Mucosa of gallbladder (tissue), 1 donor: ENCODE data around the gene CAMK2N1. TPM values are rescaled to one million over a fixed set of nuclear protein-coding genes. Genes with fewer than 3 reads are reported as not detected.
A peak's percentile ranks its signal among the peaks of the same experiment; 100 is the strongest.

Experiments used
- DNase-seq: peaks from one replicate; pipeline ENCODE4 v3.0.0-alpha.2; 2020; ENCODE audit warnings: low spot score
- total RNA-seq: library from RNA; stranded (reverse); gene quantifications from one replicate; pipeline ENCODE4 v1.2.1, GENCODE V29; 2021
- donor health status: DM: no; HTN: no; CAD: no.

CAMK2N1 gene
- total RNA-seq, 1 donor from 2014 or later, result 140 TPM

DNA sequence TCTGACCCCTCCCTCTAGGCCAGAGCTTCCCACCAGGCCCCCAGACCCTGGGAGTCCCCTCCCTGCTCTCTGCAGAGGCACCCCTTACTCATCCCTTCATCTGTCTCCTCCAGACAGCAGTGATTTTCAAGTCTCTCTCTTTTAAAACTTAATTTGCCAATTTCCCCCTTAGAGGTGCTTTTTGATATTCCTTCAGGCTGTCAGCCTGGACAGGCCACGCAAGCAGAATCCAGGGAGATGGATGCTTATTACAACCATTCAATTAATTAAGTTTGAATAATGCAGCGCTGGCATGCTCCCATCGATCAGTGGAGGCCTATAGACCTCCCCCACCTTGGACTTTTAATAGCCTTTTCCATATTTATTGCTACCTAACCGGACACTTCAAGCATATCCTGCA lies 6.2 kb downstream of the CAMK2N1 start:
- no peak for DNase-seq

DNA sequence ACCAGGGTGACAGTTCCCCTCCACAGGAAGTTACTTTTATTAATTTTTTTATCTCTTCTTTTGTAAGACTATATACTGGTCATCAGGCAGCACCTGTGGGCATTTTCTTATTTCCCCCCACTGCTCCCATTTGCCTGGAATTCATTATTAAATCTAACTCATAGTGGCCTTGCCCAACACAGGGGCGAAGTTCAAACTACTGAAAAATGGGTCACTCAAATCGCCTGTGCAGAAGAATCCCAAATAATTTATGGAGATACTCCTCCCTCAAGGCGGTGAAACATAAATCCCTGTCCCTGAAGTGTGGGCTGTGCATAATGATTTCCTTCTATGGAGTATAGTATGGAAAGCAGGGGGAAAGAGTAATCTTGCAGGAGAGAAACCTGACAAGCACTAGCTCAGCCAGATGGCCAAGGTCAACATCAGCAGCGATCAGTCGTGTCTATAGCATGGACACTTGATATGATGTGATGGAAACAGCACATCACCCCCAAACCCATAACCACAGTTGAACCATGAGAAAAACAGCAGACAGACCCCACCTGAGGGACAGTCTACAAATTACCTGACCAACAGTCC lies 7.9 kb downstream of the CAMK2N1 start:
- DNase-seq, result no peak

DNA sequence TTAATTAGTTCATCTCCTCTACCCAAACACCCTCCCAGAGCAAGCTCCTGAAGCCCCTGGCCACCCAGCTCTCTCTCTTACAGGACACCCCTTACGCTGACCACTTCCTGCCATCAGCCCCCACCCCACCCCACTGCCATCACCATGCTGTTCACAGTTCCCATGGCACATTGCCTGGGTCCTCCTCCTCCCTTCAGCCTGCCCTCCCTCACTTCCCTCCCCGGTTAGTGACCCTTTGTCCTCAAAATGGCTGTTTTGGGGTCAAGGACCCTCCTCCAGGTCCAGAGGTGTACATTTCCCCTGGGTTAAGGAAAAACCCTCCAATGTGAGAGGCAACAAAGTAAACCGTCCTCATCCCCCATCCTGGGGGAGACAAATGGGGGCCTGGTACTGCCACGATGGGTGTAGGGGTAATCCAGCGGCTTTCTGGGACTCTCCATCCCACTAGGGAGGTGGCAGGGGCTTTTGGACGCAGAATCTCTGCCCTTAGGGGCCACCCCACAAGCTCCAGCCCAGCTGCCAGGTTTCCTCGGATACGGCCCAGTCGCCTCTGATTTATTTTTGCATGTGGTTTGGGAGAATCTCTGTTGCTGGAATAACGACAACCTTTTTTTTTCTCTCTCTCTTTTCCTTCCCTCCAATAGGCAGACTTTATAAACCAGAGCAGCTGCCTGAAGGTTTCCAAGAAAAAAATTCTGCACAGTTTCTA lies 8.5 kb downstream of the CAMK2N1 start:
- peak; percentile 29 for DNase-seq

DNA sequence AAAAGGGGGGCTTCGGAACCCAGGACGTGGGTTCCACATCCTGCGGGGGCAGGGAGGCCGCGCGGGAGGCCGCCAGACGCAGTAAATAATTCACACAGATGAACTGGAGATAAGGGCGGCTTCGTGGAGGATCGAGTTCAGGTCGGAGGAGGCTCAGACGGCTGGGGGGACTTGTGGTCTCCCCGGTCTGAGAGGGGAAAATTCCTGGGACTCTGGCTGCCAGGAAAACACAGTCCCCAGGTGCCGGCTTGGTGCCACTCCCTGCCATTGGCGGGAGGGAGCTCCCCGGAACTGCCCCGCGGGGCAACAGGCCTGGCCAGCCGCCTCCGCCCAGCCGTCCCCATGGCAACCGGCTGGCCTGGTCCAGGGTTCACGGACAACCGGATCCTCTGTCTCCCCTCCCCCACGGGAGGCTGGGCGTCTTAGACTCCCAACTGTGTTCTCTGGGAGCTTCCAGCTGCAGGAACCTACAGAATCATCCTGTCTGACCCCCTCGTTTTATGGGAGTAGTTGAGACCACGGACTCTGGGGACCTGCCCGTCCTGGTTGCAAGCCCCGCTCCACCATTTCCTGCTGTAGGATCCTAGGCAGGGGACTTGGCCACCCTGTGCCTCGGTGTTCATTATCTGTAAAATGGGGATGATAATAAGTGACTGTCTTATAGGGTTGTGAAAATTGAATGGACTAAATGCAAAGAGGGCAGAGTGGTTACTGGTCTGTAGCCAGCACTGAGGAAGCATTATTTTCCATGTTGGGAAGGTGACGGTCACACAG lies 9.6 kb downstream of the CAMK2N1 start:
- DNase-seq, result peak; percentile 90

DNA sequence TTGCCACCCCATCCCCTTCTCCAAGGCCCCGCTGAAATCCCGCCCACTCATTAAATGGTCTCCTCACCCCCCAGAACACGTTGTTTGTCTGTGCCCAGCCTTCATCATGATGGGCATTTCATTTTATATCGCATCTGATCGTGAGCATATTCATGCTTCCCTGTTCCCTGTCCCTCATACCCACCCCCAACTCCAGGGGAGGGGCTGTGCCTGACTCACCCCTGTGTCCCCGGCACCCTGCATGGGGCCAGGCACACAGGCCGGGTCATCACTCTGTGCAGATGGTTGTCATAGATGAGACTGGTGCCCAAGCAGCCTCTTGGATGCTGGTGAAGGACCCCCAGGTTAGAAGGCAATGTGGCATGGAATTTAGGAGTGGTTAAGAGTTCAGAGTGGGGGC lies 11.0 kb downstream of the CAMK2N1 start:
- DNase-seq, result no peak

DNA sequence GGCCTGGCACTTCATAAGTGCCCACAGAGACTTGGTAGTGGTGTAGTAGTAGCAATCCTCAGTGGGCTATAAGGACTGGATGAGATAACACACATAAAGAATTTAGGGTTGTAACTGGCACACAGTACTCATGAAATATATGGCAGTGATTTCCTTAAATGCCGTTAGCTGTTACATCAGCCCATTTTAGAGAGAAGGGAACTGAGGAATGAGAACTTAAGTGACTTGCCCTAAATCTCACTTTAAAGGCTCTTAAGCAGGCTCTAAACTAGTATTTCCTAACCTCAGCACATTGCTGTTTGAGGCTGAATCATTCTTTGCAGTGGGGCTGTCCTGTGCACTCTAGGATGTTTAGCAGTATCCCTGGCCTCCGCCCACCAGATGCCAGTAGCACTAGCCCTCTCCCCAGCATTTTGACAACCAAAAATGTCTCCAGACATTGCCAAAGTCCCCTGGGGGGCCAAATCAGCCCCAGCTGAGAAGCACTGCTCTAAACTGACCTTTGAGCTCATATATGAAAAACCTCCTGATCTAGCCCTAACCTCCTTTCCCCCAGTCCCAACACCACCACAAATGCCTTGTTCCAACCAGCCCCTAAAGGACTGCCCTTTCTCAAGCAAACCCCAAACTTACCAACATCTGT lies 11.6 kb downstream of the CAMK2N1 start:
- DNase-seq, result no peak

DNA sequence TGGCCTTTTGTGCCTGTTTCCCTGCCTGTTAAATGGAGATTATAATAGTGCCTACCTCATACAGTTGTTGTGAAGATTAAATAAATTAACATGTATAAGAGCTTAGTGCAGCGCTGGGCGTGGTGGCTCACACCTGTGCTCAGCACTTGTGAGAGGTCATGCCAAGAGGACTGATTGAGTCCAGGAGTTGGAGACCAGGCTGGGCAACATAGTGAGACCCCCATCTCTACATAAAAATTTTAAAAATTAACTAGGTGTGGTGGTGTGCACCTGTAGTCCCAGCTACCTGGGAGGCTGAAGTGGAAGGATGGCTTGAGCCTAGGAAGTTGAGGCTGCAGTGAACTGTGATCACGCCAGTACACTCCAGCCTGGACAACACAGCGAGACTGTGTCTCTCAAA lies 12.1 kb downstream of the CAMK2N1 start:
- DNase-seq, result no peak

DNA sequence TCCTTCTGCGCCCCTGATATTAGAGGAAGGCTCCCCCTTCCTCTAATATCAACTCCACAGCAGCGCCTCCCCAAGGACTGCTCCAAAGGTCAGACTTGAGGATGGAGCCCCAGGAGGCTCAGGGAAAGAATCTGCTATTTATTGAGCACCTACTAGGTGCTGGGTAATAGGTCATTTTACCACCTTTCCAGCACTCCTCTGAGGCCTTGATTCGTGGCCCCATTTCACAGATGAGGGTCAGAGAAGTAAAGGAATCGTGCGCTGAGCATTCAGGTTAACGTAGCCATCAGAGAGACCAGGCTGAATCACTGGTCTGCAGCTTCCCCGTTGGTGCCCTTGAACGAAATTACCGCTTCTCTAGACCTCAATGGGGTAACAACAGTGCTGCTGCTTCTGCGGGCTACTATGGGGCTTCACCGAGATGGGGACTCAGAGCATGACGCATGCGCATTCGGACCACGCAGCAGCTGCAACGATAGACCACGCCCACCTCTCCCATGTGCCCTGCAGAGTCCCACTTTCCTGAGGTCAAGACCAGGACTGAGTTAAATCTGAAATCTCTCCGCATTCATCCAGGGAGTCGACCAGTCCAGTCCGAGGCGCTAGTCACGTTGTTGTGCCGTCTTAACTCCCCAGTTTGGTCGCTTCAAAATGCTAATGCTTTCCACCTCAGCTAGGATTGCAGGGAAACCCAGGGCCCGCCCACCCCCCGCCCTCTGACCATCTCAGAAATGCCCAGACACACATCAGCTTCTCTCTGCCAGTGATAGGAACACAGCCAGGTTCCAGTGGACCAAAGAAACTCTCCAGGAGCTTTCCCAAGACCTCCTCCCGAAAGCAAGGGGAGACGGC lies 12.9 kb downstream of the CAMK2N1 start:
- DNase-seq, result peak; percentile 57

DNA sequence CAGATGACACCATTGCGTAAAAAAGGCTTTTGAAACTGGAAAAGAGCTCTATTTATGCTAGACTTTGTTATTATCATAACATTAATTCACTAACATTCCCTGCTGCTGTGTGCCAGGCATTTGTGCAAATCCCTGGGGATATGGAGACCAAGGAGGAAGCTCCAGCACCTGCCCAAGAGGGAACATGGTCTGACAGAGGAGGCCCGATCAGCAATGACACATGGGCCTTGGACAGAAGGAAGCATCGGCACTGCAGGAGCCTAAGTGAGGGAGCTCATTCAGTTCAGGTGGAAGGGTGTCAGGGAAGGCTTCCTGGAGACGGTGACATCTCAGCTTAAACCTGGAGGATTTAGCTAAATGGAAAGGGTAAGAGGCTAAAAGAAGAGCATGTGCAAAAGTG lies 13.9 kb downstream of the CAMK2N1 start:
- DNase-seq, result no peak

DNA sequence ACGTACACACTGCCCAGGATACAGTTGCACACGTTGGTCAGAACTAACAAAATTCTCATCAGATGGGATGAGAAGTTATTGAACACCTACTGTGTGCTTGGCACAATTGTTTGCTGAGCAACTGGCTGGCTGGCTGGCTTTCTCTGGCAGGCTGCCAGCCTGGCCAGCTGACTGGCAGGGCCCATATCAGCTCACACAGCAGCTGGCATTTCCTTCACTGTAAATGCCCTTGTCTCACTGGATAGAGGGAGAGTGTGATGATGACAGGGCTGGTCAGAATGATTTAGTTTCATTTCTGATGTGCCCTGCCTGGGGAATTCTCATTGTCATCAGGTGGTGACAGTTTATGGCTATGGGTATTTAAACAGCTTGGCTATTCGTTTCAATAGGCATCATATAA lies 15.8 kb downstream of the CAMK2N1 start:
- DNase-seq, result no peak

DNA sequence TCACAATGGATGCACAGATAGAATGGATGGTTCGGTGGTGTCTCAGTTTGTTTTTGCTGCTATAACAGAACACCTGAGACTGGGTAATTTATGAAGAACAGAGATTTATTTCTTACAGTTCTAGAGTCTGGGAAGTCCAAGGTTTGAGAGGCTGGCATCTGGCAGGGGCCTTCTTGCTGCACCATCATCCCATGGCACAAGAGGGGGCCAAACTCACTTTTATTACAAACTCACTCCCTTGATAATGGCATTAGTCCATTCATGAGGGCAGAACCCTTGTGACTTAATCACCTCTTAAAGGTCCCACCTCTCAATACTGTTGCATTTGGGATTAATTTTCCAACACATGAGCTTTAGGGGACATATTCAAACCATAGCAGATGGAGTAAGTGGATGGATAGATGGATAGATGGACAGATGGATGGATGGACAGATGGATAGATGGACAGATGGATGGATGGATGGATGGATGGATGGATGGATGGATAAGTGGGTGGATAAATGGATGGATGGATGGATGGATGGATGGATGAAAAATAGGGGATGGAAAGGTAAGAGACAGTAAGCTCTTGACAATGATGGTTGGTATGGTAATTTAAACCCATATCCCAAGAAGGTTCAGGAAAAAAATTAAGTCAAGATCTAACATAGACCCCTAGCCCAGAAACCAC lies 16.5 kb downstream of the CAMK2N1 start:
- no peak for DNase-seq

DNA sequence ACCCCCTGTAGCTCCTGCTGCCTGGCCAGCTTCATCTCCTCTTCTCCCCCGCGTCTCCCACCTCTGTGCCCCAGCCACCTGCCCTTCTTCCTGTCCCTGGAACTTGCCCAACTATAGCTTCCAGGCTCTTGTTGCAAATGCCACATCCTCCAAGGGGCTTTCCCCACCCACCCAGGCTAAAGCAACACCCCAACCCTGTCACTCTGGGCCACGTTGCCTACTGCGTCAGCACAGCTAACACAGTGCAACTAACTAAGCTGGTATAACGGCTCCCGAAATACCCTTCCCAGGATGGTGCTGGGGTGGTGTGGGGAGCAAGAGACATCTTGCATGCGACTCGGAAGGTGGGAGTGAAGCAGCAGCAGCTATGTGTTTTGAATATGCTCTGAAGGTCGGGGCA lies 19.7 kb downstream of the CAMK2N1 start:
- DNase-seq, result no peak

DNA sequence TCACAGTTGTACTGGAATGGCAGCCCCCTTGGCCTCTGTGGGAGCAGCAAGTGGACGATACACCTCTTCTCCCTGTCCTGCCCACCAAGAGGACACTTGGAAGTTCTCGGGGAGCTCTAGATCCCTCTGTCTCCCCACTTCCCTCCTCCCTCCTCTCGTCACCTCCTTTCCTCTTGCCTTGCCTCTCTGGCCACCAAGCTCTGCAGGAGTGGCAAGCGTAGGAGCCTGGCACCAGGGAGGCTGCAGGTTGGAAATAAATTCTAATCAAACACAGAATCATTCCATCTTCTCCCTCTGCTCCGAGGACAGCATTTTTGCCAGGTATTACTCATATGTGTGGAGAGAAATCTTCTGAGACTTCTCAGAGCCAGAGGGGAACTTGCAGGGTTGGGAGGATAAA lies 20.8 kb downstream of the CAMK2N1 start:
- DNase-seq, result no peak

DNA sequence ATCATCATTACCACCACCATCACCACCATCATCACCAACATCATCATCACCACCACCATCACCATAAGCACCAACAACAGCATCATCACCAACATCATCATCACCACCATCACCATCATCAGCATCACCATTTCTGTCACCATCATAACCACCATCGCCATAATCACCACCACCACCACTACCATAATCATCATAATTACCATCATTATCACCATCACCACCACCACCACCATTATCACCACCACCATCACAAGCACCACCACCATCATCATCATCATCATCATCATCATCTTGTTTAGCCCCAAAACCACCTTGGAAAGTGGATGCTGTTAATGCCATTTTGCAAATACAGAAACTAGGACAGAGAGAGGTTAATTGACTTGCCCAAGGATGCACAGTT lies 22.5 kb downstream of the CAMK2N1 start:
- no peak for DNase-seq

DNA sequence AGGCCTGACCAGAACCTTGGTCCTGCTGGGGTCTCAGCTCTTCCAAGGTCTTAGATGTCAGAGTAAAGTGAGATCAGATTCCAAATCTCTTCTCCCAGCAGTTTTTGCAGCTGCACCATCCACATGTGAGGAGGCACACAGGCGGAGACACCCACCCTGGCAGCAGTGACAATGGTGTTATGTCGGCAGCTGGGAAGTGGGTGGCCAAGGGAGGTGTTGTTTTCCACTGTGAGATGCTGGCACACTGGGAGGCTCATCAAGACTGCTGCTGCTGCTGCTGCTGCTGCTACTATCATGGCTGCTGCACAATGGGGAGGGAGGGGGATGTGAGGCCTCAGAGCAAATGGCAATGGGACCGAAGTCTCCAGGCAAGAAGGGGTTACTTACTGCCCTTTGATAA lies 23.6 kb downstream of the CAMK2N1 start:
- no peak for DNase-seq

DNA sequence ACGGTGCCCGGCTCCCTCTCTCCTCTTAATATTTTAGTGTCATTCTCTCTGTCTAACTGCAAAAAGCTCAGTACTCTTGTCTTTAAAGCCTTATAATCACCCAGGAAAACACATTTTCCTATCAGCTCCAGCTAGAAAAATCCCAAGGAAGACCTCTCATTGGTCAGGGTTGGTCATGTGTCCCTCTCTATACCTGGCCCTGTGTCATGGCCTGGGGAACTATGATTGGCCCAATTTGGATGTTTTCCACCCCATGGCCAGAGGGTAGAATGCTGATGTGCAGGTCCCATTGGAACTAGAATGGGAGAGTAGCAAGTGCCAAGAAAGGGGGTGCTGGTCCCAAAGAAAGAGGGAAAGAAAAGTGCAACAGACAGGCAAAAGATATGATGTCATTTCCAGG lies 27.3 kb downstream of the CAMK2N1 start:
- no peak for DNase-seq

DNA sequence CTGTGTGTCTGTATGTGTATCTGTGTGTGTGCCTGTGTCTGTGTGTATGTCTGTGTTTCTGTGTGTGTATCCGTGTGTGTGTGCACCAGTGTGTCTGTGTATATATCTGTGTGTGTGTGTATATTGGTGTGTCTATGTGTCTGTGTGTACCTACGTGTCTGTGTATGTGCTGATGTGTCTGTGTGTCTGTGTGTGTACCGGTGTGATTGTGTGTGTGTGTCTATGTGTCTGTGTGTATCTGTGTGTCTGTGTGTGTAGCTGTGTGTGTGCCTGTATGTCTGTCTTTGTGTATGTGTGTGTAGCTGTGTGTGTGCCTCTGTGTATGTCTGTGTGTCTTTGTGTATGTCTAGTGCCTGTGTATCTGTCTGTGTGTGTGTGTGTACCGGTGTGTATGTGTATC lies 32.0 kb downstream of the CAMK2N1 start:
- DNase-seq, result no peak

DNA sequence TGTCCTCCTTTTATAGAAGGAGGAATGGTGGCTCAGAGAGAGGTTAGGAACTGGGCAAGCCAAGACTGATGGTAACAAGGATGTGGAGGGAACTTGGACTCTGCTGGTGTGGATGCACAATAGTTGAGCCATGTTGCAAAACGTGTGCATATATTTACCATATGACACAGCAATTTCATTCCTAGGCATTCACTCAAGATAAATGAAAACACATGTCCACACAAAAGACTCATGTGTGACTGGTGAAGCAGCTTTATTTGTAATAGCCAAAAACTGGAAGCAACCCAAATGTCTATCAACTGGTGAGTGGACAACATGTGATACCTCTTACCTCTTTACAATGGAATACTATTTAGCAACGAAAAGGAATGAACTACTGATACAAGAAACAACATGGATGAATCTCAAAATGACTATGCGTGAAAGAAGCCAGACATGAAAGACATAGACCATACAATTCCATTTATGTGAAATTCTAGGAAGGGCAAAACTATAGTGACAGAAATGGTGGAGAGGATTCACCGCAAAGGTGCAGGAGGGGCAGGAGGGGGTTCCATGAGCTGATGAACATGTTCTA lies 36.2 kb downstream of the CAMK2N1 start:
- no peak for DNase-seq

DNA sequence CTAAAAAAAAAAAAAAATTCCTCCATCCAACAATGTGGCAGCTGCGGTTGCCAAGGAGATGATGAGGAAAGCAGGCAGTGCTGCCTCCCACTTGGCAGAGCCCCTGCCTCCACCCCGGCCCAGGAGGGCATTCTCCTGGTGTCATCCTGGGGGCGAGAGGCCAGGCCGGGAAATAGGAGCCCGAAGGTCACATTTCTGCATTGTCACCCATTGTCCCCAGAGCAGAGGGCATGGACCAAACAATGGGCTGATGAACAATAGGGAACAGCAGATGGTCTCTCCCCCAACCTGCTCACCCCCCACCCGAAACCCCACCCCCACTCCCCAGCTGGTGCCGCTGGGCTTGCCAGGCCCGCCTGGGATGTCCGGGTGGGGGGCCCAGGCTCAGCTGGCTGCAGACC lies 37.3 kb downstream of the CAMK2N1 start:
- DNase-seq, result no peak

DNA sequence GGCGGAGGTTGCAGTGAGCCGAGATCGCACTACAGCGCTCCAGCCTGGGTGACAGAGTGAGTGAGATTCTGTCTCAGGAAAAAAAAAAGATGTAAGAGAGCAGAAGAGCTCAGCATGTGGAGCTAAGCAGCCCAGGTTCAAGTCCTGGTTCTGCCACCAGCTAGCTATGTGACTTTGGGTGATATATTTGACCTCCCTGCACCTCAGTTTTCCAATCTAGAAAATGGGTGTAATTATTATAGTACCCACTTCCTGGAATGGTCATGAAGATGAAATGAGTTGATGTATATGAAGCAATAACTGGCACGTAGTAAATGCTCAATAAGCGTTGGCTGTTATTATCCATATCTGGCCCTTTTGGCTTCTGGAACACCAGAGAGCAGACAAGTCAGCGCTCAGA lies 38.2 kb downstream of the CAMK2N1 start:
- no peak for DNase-seq

DNA sequence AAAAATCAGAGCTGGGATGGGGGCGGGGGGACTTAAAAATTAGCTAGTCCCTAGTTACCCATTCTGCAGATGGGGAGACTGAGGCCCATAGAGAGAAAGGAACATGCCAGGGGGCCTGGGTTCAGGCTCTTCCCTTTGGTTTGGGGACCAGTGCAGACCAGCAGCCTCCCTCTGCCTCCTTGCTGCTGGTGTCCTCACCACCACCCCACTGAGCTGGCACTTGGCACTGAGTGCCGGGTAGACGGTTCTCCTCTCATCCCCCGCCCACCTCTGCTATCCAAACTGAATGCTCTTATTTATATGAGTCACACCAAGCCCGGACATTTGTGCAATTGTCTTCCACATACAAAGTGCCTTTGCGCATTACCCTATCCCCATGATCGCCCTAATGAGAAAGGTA lies 39.2 kb downstream of the CAMK2N1 start:
- no peak for DNase-seq
